ENCODE measurements around the gene APOB.

APOB gene

DNA sequence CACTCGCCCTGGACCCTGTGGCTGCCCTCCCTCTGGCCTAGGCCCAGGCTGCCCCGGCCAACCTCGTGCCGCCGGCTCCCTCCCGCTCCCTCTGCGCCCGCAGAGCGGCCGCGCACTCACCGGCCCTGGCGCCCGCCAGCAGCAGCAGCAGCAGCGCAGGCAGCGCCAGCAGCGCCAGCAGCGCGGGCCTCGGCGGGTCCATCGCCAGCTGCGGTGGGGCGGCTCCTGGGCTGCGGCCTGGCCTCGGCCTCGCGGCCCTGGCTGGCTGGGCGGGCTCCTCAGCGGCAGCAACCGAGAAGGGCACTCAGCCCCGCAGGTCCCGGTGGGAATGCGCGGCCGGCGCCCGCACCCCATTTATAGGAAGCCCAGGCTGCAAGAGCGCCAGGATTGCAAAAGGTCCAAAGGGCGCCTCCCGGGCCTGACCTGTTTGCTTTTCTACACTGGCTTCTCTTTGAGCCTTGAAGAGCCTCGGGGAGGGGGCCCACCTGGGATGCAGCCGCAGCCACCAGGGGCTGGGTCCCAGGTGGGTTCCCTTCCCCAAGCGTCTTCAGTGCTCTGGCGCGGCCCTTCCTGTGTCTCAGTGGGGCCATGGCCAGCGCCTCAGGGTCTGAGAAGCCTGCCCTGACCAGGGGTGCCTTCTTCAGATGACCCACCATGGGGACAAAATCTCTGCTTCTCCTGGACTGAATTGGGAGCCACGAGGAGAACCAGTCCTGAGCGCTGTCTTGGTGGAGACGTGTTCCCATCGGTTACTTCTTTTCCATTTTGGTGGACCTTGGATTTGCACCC is at the start of gene APOB:
TSS of gene APOB (minus strand) at position 330 of the 789 bp plus-strand sequence. CDS start at position 202, 128 bp downstream.
- no peak for DNase-seq (ENCODE audit: low spot score)

DNA sequence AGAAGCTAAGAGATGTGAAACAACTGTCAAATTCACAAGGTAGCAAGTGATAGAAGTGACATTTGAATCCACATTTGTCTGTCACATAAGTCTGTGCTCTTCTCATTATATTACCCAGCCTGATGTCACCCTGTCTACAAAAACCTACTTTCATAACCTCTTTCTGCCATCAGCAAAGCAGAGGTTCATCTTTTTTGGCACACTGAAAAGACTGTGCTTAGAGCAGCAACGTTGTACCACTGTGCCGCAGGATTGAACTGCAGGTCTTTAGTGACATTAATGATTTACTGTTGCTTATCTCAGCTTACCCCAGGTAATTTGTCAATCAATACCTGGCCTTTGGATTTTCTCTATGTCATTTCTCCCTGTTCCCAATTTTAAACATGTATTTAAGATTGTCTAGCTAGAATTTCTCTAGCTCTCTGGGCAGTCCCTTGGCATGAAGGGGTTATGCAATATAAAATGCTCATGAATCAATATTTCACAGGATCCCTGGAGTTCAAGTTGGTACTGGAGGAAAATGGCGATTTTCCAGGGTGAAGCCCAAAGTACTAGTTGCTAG is 48.5 kb upstream of the APOB start:
- DNase-seq (ENCODE audit: low spot score) = no peak

- no peak for DNase-seq (ENCODE audit: low spot score)
These were observed 40.5 kb upstream of the APOB start for GRCh38 chr2:21084401-21084800.

DNA sequence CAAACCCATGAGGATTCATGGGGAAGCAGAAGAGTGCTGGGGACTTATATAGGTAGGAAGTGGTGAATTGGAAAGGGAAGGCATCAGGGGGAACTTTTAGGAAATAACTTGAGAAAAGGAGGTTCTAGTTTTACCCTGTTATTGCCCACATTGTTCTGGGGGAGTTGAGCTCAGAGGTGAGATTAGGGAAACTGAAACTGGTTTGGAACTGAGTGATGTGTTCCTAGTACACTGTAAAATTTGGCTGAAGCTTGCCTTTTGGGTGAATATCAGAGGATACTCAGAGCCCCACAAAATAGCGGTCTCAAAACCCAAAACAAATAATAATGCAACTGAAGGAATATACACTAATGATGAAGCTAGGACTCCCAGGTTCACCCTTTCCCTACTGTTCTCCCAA is 39.6 kb upstream of the APOB start:
- DNase-seq (ENCODE audit: low spot score) = no peak

DNA sequence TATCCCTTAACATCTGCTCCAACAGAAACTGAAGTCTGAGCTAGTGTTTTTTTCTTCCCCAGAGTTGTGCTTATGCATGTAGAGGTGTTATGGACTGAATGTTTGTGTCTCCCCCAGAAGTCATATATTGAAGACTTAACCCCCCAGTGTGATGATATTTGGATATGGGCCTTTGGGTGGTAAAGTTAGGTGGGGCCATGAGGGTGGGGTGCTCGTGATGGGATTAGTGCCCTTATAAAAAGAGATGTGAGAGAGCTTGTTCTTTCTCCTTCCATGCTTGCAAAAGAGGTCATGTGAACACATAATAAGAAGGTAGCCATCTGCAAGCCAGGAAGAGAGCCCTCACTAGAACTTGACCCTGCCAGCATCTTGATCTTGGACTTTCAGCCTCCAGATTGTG is 34.4 kb upstream of the APOB start:
- no peak for DNase-seq (ENCODE audit: low spot score)

GRCh38 chr2:21072477-21073242 is 28.8 kb upstream of the APOB start:
- no peak for DNase-seq (ENCODE audit: low spot score)

DNA sequence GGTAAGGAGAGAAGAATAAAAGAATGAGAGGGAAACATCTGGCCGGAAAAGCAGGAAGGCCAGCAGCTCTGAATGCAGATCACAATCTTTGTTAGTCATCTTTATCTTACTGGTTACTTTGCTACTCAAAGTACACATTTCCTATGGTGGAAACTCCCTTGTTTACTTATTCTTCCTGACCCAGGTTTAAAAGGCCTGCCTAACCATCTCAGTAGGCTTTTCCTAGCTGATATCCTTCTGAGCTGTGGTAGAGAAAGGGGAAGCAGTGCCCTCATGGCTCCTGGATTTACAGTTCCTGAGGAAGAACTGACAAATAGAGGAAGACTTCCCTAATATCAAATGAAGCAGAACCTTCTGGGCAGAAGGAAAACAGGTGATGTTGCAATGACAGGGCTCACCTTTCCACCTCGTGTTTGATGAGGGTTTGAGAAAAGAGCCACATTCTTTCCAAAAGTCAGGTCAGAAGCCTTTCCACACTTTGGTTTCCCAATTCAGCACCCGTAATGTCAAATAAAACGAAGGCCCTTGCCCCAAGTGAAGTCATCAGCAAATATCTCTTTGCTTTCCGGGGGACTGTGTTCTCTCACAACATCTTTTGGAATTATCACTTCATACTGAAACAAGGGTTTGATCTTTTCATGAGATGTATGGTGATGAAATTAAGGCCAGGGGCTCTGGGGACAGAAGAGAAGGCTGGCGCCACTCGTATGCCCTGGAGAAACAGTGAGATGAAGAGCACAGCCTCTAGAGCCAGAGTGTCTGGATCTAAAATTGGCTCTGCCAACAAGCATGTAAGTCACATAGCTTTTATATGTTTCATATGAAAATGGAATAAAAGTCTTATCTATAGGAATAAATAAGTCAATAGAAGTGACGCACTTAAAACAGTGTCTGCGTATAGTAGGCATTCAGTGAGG is 26.7 kb upstream of the APOB start:
- DNase-seq (ENCODE audit: low spot score) = no peak

DNA sequence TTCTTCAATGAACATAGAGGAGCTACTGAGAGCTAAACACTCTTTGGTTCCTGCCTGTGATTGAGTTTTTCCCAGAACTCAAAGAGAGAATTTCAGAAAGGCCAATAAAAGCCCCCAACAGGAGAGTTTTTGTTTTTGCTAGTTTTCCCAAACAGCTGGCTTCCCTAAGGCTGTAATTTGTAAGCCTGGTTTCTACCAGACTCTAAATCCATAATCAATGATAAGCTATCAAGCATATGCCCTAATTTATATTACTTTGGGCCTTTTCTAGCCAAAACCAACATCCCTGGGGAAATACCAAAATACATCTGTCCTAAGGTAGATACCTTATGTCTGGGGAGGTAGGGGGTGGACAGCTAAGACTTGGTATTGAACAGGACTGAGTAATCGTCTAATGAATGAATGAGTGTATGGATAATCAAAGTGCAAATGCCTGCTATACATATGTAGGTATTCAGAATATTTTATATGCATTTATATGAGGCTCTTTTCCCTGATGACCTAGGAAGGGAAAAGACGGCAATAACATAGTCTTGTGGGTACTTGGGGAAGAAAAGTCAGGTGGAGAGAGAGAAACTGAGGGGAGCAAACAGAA is 26.0 kb upstream of the APOB start:
- DNase-seq (ENCODE audit: low spot score) = no peak

DNA sequence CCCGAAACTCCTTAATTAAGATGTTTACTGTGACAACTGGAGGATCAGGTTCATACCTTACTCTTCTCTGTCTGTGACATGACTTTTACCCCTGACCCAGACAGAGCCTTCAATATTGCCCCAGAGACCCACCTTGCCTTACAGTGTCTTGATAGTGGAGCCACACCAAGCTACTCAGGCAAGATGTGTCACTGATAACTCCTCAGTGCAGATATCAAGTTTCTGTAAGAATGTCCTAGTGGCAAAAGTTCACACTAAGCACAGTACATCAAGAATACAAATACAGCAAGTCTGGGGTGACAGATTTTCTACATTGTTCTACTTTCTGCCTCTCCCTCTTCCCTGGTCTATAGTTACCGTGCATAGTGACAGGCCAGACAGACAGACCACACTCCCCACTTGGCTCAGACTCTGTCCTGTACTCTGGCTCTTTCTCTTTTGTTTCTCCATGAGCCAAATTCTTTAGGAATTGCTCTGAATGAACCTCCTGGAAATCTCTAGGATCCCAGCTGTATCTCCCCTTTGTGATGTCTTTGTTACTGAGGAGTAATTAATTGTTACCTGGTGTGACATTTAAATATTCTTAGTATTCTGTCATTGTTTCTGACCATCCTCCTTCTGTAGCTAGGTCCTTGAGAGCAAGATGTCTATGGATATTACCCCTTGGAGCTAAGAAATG is 24.1 kb upstream of the APOB start:
- DNase-seq (ENCODE audit: low spot score) = no peak

DNA sequence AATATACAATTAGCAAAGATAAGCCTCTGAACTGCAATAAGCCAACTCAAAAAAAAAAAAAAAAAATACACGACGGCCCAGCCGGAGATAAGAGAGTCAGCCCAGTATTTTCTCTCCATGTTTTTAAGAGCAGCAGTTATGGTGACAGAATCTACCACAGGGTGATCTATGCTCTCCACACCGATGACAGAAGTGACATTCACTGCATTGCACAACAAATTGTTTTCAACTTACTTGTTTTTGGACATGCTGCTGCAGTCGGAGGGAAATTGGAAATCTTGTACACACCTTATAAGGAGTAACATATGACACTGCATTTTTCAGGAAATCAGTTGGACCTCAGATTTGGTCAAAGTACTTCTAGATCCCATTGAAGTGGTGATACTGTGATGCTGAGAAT is 23.3 kb upstream of the APOB start:
- DNase-seq (ENCODE audit: low spot score) = no peak

GRCh38 chr2:21059885-21060610 is 16.2 kb upstream of the APOB start:
- DNase-seq (ENCODE audit: low spot score) = no peak

DNA sequence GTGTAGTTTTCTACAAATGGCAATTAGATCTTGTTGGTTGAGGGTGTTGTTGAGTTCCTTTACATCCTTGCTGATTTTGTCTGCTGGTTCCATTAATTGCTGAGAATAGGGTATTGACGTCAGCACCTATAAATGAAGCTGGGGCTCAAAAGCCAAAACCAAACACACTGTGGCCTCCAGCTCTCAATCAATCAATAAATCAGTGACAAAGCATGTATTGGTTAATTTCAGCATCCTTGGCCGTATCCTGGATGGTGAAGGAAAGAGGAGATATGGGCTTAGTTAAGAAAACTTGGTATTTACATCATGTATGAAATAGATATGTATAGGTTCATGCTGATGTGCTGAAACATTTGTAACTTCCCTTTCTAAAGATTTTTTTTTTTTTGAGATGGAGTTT is 13.2 kb upstream of the APOB start:
- no peak for DNase-seq (ENCODE audit: low spot score)

DNA sequence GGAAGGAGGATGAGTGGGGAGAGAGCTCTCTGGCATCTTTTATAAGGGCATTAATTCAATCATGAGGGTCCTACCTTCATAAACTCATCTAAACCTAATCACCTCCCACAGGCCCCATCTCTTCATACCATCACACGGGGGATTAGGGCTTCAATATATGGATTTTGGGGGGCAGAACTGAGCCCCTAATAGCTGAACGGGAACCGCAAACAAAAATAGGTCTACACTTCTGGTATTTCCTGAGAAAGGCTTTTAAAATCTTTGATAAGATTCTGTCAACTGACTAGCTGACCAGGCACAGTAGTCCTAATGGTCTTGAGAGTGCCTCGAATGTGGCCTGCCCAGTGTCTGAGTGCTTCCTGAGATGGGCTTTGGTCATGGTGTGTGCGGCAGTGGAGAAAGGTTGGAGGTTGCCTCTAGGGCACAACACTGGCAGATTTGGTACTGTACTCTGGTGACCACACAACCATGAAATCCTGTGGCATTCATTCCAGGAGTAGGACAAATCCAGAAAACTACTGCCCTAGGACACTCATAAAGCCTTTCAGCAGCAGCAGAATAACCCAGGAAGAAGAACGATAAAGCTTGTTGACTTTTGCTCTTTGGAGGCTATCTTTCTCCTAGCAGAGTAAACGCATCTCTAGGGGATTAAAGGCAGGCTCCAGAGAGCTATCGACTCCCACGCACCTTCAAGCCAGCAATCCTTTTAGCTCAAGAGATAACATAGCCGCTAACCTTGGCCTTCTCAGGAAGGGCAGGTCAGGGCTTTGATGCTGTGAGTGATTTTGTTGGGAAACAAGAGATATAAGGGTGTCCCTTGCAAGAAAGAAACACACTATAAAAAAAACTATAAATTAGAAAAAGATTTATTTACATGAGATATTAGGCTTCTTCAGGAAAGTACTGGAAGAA is 12.3 kb upstream of the APOB start:
- no peak for DNase-seq (ENCODE audit: low spot score)

DNA sequence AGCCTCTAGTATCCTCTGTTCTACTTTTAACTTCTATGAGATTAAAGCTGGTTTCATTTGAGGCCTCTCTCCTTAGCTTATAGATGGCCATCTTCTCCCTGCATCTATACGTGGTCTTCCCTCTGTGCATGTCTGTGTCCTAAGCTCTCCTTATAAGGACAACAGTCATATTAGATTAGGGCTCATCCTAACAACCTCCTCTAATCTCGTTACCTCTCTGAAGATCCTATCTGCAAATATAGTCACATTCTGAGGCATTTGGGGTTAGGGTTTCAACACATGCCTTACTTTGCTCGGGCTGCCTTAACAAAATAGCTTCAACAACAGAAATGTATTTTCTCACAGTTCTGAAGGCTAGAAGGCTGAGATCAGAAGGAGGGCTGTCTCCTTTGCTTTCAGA is 11.6 kb upstream of the APOB start:
- DNase-seq (ENCODE audit: low spot score) = no peak

GRCh38 chr2:21054011-21054410 is 10.1 kb upstream of the APOB start:
- DNase-seq (ENCODE audit: low spot score) = no peak

- no peak for DNase-seq (ENCODE audit: low spot score)
These were observed 8.2 kb upstream of the APOB start for GRCh38 chr2:21052044-21052443.

DNA sequence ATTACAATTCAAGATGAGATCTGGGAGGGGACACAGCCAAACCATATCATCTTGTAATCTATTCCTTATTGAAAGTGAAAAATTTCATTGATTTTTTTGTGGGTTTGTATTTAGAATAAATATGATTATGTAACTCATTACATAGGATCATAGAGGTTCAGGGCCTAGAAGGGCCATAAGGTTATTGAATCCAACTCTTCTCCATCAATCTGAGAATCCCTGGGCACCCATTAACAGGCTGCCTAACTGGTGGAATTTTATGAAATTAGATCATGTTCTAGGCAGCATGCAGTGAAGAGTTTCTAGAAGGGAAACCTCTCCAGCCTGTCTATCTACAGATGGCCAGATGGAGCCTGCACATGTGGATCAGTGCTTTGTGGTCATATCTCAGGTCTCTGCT is 6.3 kb upstream of the APOB start:
- DNase-seq (ENCODE audit: low spot score) = no peak

GRCh38 chr2:21047141-21048009 is 3.5 kb upstream of the APOB start:
- DNase-seq (ENCODE audit: low spot score) = no peak
